PC-9 (cell line): ENCODE results near the gene PIWIL4. TPM values are rescaled to one million over a fixed set of nuclear protein-coding genes. Genes with fewer than 3 reads are reported as not detected.

Source experiments
- BruUV-seq: library from RNA; stranded (reverse); fragments of 400-500 nt; replicated peaks from 2 replicates; lab custom pipeline; 2021; lab: Mats Ljungman, UMichigan
- CTCF ChIA-PET: fragments of 300-600 bp; sonication (Branson Sonifier 250); formaldehyde crosslinking; loops from one replicate; lab custom pipeline; 2022; ENCODE audit warnings: antibody characterized with exemption; lab: Charles Lee
- POLR2A ChIA-PET: fragments of 300-600 bp; sonication (Branson Sonifier 250); formaldehyde crosslinking; loops from one replicate; lab custom pipeline; 2022; ENCODE audit warnings: antibody characterized with exemption; ENCODE audit not compliant: unreplicated experiment; lab: Charles Lee
- DNase-seq, 2 experiments: peaks; one replicate each; pipeline versions ENCODE4 v3.0.0 to v3.0.0-alpha.2; 2015 to 2022; ENCODE audit warnings: mixed read lengths in 1 of 2
- H2AFZ ChIP-seq: fragments of 200-600 bp; sonication (generic); 2 replicates; pipeline ENCODE4 v1.8.1; 2017; ENCODE audit warnings: antibody characterized with exemption
- H3F3A ChIP-seq: fragments of 200-600 bp; sonication (generic); 2 replicates; pipeline ENCODE4 v1.8.1; 2017; ENCODE audit warnings: antibody characterized with exemption, mild to moderate bottlenecking, low read depth; ENCODE audit not compliant: insufficient read depth
- H3K27ac ChIP-seq: fragments of 200-600 bp; sonication (generic); 2 replicates; pipeline ENCODE4 v1.6.1; 2016; ENCODE audit warnings: mixed run types
- H3K27me3 ChIP-seq: fragments of 200-600 bp; sonication (generic); 2 replicates; pipeline ENCODE4 v1.6.1; 2016; ENCODE audit warnings: low read depth, mixed run types; ENCODE audit not compliant: insufficient read depth
- H3K36me3 ChIP-seq: fragments of 200-600 bp; sonication (generic); 2 replicates; pipeline ENCODE4 v1.6.1; 2016; ENCODE audit warnings: low read depth, mixed run types
- H3K4me1 ChIP-seq: fragments of 200-600 bp; sonication (generic); replicated peaks from 2 replicates; pipeline ENCODE4 v1.6.1; 2016; ENCODE audit warnings: mixed run types; ENCODE audit not compliant: insufficient read depth
- H3K4me2 ChIP-seq: fragments of 200-600 bp; sonication (generic); 2 replicates; pipeline ENCODE4 v1.6.1; 2017; ENCODE audit warnings: mixed run types
- H3K4me3 ChIP-seq: fragments of 200-600 bp; sonication (generic); 2 replicates; pipeline ENCODE4 v1.6.1; 2016; ENCODE audit warnings: mixed run types
- H3K79me2 ChIP-seq: fragments of 200-600 bp; sonication (generic); 2 replicates; pipeline ENCODE4 v1.6.1; 2017; ENCODE audit warnings: low read depth, mixed run types
- H3K9me2 ChIP-seq: fragments of 200-600 bp; sonication (generic); 2 replicates; pipeline ENCODE4 v1.8.1; 2017; ENCODE audit warnings: mild to moderate bottlenecking; ENCODE audit not compliant: insufficient read depth
- H3K9me3 ChIP-seq: fragments of 200-600 bp; sonication (generic); 2 replicates; pipeline ENCODE4 v1.8.1; 2016; ENCODE audit warnings: low read depth; ENCODE audit not compliant: insufficient read depth
- H4K20me1 ChIP-seq: fragments of 200-600 bp; sonication (generic); 2 replicates; pipeline ENCODE4 v1.8.1; 2017; ENCODE audit not compliant: insufficient read depth
- CTCF ChIP-seq: fragments of 200-600 bp; sonication (generic); conservative IDR thresholded peaks from 2 replicates; pipeline ENCODE4 v1.6.1; 2017; ENCODE audit warnings: mixed run types, antibody characterized with exemption, mild to moderate bottlenecking, moderate library complexity
- EZH2 ChIP-seq: fragments of 200-600 bp; sonication (generic); IDR thresholded peaks from 2 replicates; pipeline ENCODE4 v1.8.0; 2017; ENCODE audit warnings: antibody characterized with exemption, low read depth
- intact Hi-C: fragments of 100-400 bp; cut with micrococcal nuclease; formaldehyde crosslinking; loops from one replicate; pipeline ENCODE4 v1.10.0; 2022; ENCODE audit not compliant: unreplicated experiment
- total RNA-seq: library from RNA; stranded (reverse); gene quantifications from 2 replicates; pipeline ENCODE4 v1.2.3, GENCODE V29; 2021

The PIWIL4 gene
- total RNA-seq, 1 experiment from 2014 or later = 0.26 TPM

GRCh38 chr11:94546886-94547285 lies 20.3 kb upstream of the PIWIL4 start:
- Histone ChIP-seq H3K27ac (no peak overlapping the region), H3K79me2 (peaks cover 34% of the 10 kb centered on the region), H3K27me3 (no peaks in the 10 kb centered on the region), H3K9me3 (no peaks in the 10 kb centered on the region), H3K9me2 (no peaks in the 10 kb centered on the region), H3K4me3 (peak overlapping the region; percentile 87; the same call in 1 of the 2 replicates), H3K4me2 (peak overlapping the region; percentile 82), H4K20me1 (no peaks in the 10 kb centered on the region; the same call in 1 of the 2 replicates), H3F3A (peaks cover 18% of the 10 kb centered on the region), H2AFZ (no peak overlapping the region), H3K36me3 (no peaks in the 10 kb centered on the region), H3K4me1 (peaks cover 45% of the 10 kb centered on the region)
- DNase-seq = no peak
- intact Hi-C loops = no loop called here
- ChIA-PET POLR2A (no interaction called here), CTCF (no interaction called here)
- no peak for TF ChIP-seq EZH2
- no peak; the same call in 1 of the 2 replicates for TF ChIP-seq CTCF
- no TSS peak for BruUV-seq

GRCh38 chr11:94549146-94549545 lies 18.0 kb upstream of the PIWIL4 start:
- Histone ChIP-seq H2AFZ (no peak overlapping the region), H4K20me1 (no peaks in the 10 kb centered on the region; the same call in 1 of the 2 replicates), H3K79me2 (peaks cover 34% of the 10 kb centered on the region), H3K4me3 (no peak overlapping the region), H3K27me3 (no peaks in the 10 kb centered on the region), H3K36me3 (no peaks in the 10 kb centered on the region), H3K4me1 (peaks cover 35% of the 10 kb centered on the region), H3K27ac (no peak overlapping the region), H3F3A (peaks cover 7% of the 10 kb centered on the region), H3K9me3 (no peaks in the 10 kb centered on the region), H3K9me2 (no peaks in the 10 kb centered on the region), H3K4me2 (0 out of 2 replicates have a peak overlapping the region, but pooled peaks have one; percentile 5)
- ChIA-PET POLR2A (no interaction called here), CTCF (no interaction called here)
- DNase-seq = no peak
- intact Hi-C loops = no loop called here
- no TSS peak for BruUV-seq
- TF ChIP-seq EZH2 (no peak), CTCF (no peak)

- no peaks in the 10 kb centered on the region for H3K27me3 ChIP-seq
- H3K27ac ChIP-seq = no peak overlapping the region
- TF ChIP-seq EZH2 (no peak), CTCF (no peak)
- H2AFZ ChIP-seq = no peak overlapping the region
- no peaks in the 10 kb centered on the region; the same call in 1 of the 2 replicates for H4K20me1 ChIP-seq
- DNase-seq = no peak
- H3K4me1 ChIP-seq = peaks cover 30% of the 10 kb centered on the region
- POLR2A ChIA-PET = interaction anchor here (0.7 kb wide), 2 partner anchors 15 to 680 kb away, joined by 3 to 4 read pairs; partner anchors contain the start of gene SESN3
- CTCF ChIA-PET = no interaction called here
- no peak overlapping the region for H3K4me3 ChIP-seq
- BruUV-seq = no TSS peak
- H3F3A ChIP-seq = peaks cover 7% of the 10 kb centered on the region
- H3K36me3 ChIP-seq = no peaks in the 10 kb centered on the region
- no peak overlapping the region for H3K4me2 ChIP-seq
- H3K9me2 ChIP-seq = no peaks in the 10 kb centered on the region
- no peaks in the 10 kb centered on the region for H3K9me3 ChIP-seq
- peaks cover 25% of the 10 kb centered on the region for H3K79me2 ChIP-seq
- intact Hi-C loops = no loop called here
Observed at GRCh38 chr11:94550513-94550912, 16.7 kb upstream of the PIWIL4 start.
